Measurements from ENCODE around the gene DHX35. TPM values are rescaled to one million over a fixed set of nuclear protein-coding genes. Genes with fewer than 3 reads are reported as not detected.
A peak's percentile ranks its signal among the peaks of the same experiment; 100 is the strongest.

Gene DHX35
- polyA plus RNA-seq, 6 donors from 2014 or later = 2.2 to 7.4 (median 4.7) TPM

- Mint-ChIP-seq H3K4me1 (peaks cover 3 to 11% (median 4%) of the 10 kb centered on the region in 3 donors), H3K36me3 (peaks cover 13 to 28% of the 10 kb centered on the region in 2 donors), H3K27me3 (no peaks in the 10 kb centered on the region), H3K27ac (no peak overlapping the region), H3K4me3 (no peak overlapping the region), H3K9me3 (no peaks in the 10 kb centered on the region)
- DNase-seq (no peak), ATAC-seq (ENCODE audit: low read depth in 2 of 2) (no peak)
Observed at GRCh38 chr20:38970302-38970701, 8.2 kb downstream of the DHX35 start.

DNA sequence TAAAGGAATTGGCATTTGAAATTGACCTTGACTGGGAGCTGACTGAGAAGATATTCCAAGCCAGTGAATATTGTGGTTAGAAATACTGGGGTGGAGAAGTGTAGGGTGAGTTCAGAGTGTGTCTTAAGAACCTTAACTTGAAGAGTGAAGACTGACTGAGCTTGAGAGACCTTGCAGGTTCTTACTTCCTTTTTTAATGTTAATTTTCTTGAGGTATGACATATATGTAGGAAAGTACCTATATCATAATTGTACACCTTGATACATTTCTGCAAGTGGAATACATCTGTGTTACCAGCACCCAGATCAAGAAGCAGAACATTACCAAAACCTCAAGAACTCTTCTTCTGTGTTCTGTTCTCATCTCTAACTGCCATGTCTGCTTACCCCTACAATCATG lies 11.0 kb downstream of the DHX35 start:
- Mint-ChIP-seq H3K9me3 (no peaks in the 10 kb centered on the region), H3K27me3 (no peaks in the 10 kb centered on the region), H3K4me1 (peaks cover 3 to 11% (median 4%) of the 10 kb centered on the region in 3 donors), H3K36me3 (peaks cover 9 to 28% of the 10 kb centered on the region in 2 donors), H3K4me3 (no peak overlapping the region), H3K27ac (peak overlapping the region in 1 of 6 donors; percentile 5)
- DNase-seq = no peak
- peak; percentile 16 to 40 for ATAC-seq (ENCODE audit: low read depth in 2 of 2)

GRCh38 chr20:38973645-38974044 lies 11.5 kb downstream of the DHX35 start:
- H3K4me1 Mint-ChIP-seq = peaks cover 3 to 11% (median 4%) of the 10 kb centered on the region in 3 donors
- no peak for DNase-seq

DNA sequence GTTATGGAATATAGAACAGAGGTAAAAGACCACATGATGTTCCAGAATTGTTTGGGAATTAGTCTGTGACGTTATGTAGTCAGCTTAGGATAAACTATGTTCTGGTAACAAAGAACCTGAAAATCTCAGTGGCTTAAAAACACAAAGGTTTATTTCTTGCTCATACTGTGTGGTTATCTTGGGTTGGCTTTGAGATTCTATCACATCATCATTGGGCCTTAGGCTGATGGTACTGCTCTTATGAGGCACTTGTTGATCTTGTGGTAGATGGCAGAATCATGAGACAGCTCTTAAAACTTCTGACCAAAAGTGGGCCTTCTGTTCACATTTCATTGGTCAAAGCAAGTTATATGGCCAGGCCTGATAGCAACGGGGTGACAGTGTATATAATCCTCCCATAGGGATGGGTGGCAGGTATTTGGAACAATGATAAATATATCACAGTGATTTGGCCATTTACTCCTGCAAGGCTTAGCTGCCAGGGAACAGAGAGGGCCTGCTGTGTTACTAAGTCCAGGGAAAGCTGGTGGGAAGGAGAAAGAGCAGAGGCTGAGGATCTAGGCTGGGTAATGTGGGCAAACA lies 13.5 kb downstream of the DHX35 start:
- ATAC-seq (ENCODE audit: low read depth in 2 of 2) = no peak
- Mint-ChIP-seq H3K27me3 (no peaks in the 10 kb centered on the region), H3K27ac (no peak overlapping the region), H3K9me3 (no peaks in the 10 kb centered on the region), H3K4me1 (peaks cover 3 to 9% (median 4%) of the 10 kb centered on the region in 3 donors), H3K4me3 (no peak overlapping the region), H3K36me3 (peaks cover 8 to 23% of the 10 kb centered on the region in 2 donors)
- DNase-seq = no peak

More at GRCh38 chr20:38973645-38974044, 11.5 kb downstream of the DHX35 start:
- no peak overlapping the region for H3K4me3 Mint-ChIP-seq
- H3K9me3 Mint-ChIP-seq = no peaks in the 10 kb centered on the region
- ATAC-seq (ENCODE audit: low read depth in 2 of 2) = no peak
- H3K27me3 Mint-ChIP-seq = no peaks in the 10 kb centered on the region
- H3K36me3 Mint-ChIP-seq = peaks cover 9 to 28% of the 10 kb centered on the region in 2 donors
- H3K27ac Mint-ChIP-seq = no peak overlapping the region

- Mint-ChIP-seq H3K27me3 (no peaks in the 10 kb centered on the region), H3K4me3 (no peak overlapping the region), H3K4me1 (no peaks in the 10 kb centered on the region), H3K36me3 (peaks cover 5 to 9% of the 10 kb centered on the region in 2 donors), H3K9me3 (no peaks in the 10 kb centered on the region), H3K27ac (no peak overlapping the region)
- DNase-seq (no peak), ATAC-seq (ENCODE audit: low read depth in 2 of 2) (no peak)
Observed at GRCh38 chr20:38979434-38979833, 17.3 kb downstream of the DHX35 start.

DNA sequence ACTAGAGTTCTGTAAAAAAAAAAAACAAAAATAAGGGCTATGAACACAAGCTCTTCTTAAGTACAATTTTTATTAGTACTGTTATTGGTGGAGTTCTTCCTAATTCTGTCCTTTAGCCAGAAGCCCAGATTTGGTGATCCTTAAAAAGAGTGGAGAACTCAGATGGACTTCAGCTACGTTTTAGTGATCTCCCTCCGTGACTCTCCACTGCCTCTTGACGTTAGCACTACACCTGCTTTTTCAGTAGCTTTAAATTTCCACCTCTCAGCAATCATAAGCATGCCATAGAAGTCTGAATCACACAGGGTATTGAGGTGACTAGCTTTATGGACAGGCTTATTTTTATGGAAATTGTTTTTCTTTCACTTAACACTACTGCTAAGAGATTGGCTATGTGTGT lies 17.7 kb downstream of the DHX35 start:
- Mint-ChIP-seq H3K9me3 (no peaks in the 10 kb centered on the region), H3K4me1 (no peaks in the 10 kb centered on the region), H3K36me3 (peaks cover under 1 to 9% of the 10 kb centered on the region in 2 donors), H3K27me3 (no peaks in the 10 kb centered on the region), H3K27ac (no peak overlapping the region), H3K4me3 (no peak overlapping the region)
- ATAC-seq (ENCODE audit: low read depth in 2 of 2) = no peak
- DNase-seq = no peak

GRCh38 chr20:38982291-38982690 lies 20.1 kb downstream of the DHX35 start:
- Mint-ChIP-seq H3K27ac (no peak overlapping the region), H3K27me3 (no peaks in the 10 kb centered on the region), H3K9me3 (no peaks in the 10 kb centered on the region), H3K4me1 (peaks cover 0 to 8% (median under 1%) of the 10 kb centered on the region in 3 donors), H3K36me3 (peaks cover 0 to 9% of the 10 kb centered on the region in 2 donors), H3K4me3 (no peak overlapping the region)
- DNase-seq (no peak), ATAC-seq (ENCODE audit: low read depth in 2 of 2) (no peak)

GRCh38 chr20:38985060-38985459 lies 22.9 kb downstream of the DHX35 start:
- Mint-ChIP-seq H3K4me1 (peaks cover 9 to 17% (median 11%) of the 10 kb centered on the region in 3 donors), H3K27ac (peak overlapping the region in 1 of 6 donors; percentile 78), H3K9me3 (no peaks in the 10 kb centered on the region), H3K4me3 (no peak overlapping the region), H3K36me3 (peaks cover 0 to 16% of the 10 kb centered on the region in 2 donors), H3K27me3 (no peaks in the 10 kb centered on the region)
- no peak for ATAC-seq (ENCODE audit: low read depth in 2 of 2)
- DNase-seq = no peak

DNA sequence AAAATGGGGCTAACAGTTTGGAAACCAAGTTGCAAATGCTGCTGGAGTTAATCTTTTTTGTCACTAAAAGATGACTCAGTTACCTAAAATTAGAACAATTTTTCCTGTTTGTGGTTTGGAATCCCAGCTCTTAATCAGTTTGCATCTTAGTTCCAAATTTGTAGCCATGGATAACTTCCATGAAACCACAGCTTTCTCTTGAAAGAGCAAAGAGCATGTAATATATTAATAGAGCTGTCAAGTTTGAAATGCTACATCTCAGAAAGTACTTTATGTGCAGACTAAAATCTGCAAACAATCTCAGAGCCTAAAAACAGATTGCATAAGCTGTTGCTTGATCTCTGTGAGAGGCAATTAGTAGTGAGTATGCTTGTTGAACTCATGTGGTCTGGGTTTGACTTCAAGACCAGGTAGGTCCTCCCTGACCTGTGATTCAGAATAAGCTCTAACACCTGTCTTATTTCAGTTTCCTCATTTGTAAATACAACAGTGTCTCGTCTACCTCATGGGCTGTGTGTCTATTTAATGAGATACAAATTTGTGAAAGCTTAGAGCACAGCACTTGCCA lies 23.5 kb downstream of the DHX35 start:
- peaks cover 0 to 14% of the 10 kb centered on the region in 2 donors for H3K36me3 Mint-ChIP-seq
- ATAC-seq (ENCODE audit: low read depth in 2 of 2) (no peak), DNase-seq (no peak)
- H3K9me3 Mint-ChIP-seq = no peaks in the 10 kb centered on the region
- no peaks in the 10 kb centered on the region for H3K27me3 Mint-ChIP-seq
- H3K27ac Mint-ChIP-seq = no peak overlapping the region
- H3K4me3 Mint-ChIP-seq = no peak overlapping the region
- peaks cover 9 to 17% (median 11%) of the 10 kb centered on the region in 3 donors for H3K4me1 Mint-ChIP-seq

- Mint-ChIP-seq H3K27me3 (no peaks in the 10 kb centered on the region), H3K36me3 (peaks cover 0 to 11% of the 10 kb centered on the region in 2 donors), H3K4me1 (peaks cover 9 to 17% (median 11%) of the 10 kb centered on the region in 3 donors), H3K9me3 (no peaks in the 10 kb centered on the region), H3K4me3 (no peak overlapping the region), H3K27ac (peak overlapping the region in 1 of 6 donors; percentile 78)
- DNase-seq = no peak
- ATAC-seq (ENCODE audit: low read depth in 2 of 2) = no peak
Observed at GRCh38 chr20:38986663-38987062, 24.5 kb downstream of the DHX35 start.

- ATAC-seq (ENCODE audit: low read depth in 2 of 2) (peak; percentile 64 to 66), DNase-seq (peak; percentile 23)
- Mint-ChIP-seq H3K9me3 (no peaks in the 10 kb centered on the region), H3K36me3 (peaks cover 0 to 14% of the 10 kb centered on the region in 2 donors), H3K4me3 (peak overlapping the region; percentile 6 to 73 (median 50)), H3K27me3 (no peaks in the 10 kb centered on the region), H3K4me1 (peaks cover 9 to 17% (median 11%) of the 10 kb centered on the region in 3 donors), H3K27ac (peak overlapping the region in 5 of 6 donors; percentile 8 to 92 (median 57))
Observed at GRCh38 chr20:38987777-38988176, 25.6 kb downstream of the DHX35 start.

- H3K4me1 Mint-ChIP-seq = peaks cover 9 to 17% (median 11%) of the 10 kb centered on the region in 3 donors
- H3K27me3 Mint-ChIP-seq = no peaks in the 10 kb centered on the region
- ATAC-seq (ENCODE audit: low read depth in 2 of 2) = no peak
- H3K36me3 Mint-ChIP-seq = peaks cover 1 to 21% of the 10 kb centered on the region in 2 donors
- no peaks in the 10 kb centered on the region for H3K9me3 Mint-ChIP-seq
- DNase-seq = no peak
- no peak overlapping the region for H3K27ac Mint-ChIP-seq
- no peak overlapping the region for H3K4me3 Mint-ChIP-seq
Observed at GRCh38 chr20:38990728-38991127, 28.6 kb downstream of the DHX35 start.

- ATAC-seq (ENCODE audit: low read depth in 2 of 2) (no peak), DNase-seq (no peak)
- Mint-ChIP-seq H3K27ac (peak overlapping the region in 1 of 6 donors; percentile 23), H3K9me3 (no peaks in the 10 kb centered on the region), H3K27me3 (no peaks in the 10 kb centered on the region), H3K4me1 (peaks cover 9 to 11% (median 11%) of the 10 kb centered on the region in 3 donors), H3K36me3 (peaks cover 9 to 24% of the 10 kb centered on the region in 2 donors), H3K4me3 (no peak overlapping the region)
Observed at GRCh38 chr20:38991814-38992704, 29.9 kb downstream of the DHX35 start.
